H1 (cell line): ENCODE data around the gene SYPL1. TPM values are rescaled to one million over a fixed set of nuclear protein-coding genes. Genes with fewer than 3 reads are reported as not detected.

Source experiments
- CTCF ChIA-PET: fragments of 300-600 bp; sonication (Branson Sonifier 250); formaldehyde crosslinking; loops from one replicate; lab custom pipeline; 2021; ENCODE audit not compliant: partially characterized antibody; lab: Charles Lee
- POLR2A ChIA-PET: fragments of 300-600 bp; sonication (Branson Sonifier 250); formaldehyde crosslinking; loops from one replicate; lab custom pipeline; 2021; ENCODE audit warnings: inconsistent platforms; ENCODE audit not compliant: partially characterized antibody; lab: Charles Lee
- DNase-seq, 2 experiments: peaks; one replicate each; pipeline versions ENCODE4 v3.0.0 to v3.0.0-alpha.2; 2010 to 2022; ENCODE audit warnings: low spot score in 2 of 2, low read depth in 1 of 2, mixed read lengths in 1 of 2
- FAIRE-seq: peaks from 2 replicates; lab custom pipeline; 2011; peaks lifted over from hg19 to GRCh38; lab: Jason Lieb, UNC
- H2AFZ ChIP-seq: 2 replicates; pipeline ENCODE4 v1.8.1; 2012; ENCODE audit warnings: low read length, inconsistent platforms
- H2AK5ac ChIP-seq: 2 replicates; pipeline ENCODE4 v1.6.1; 2013; ENCODE audit warnings: low read depth, low read length
- H2BK120ac ChIP-seq: replicated peaks from 2 replicates; pipeline ENCODE3; 2013; ENCODE audit warnings: low read depth, low read length, inconsistent platforms
- H2BK12ac ChIP-seq: 2 replicates; pipeline ENCODE4 v1.6.1; 2013; ENCODE audit warnings: low read depth, low read length
- H2BK15ac ChIP-seq: 2 replicates; pipeline ENCODE4 v1.6.1; 2013; ENCODE audit warnings: low read length
- H2BK20ac ChIP-seq: 2 replicates; pipeline ENCODE4 v1.6.1; 2013; ENCODE audit warnings: low read length
- H2BK5ac ChIP-seq: 2 replicates; pipeline ENCODE4 v1.6.1; 2013; ENCODE audit warnings: low read depth, low read length
- H3K14ac ChIP-seq: 2 replicates; pipeline ENCODE4 v1.6.1; 2013; ENCODE audit warnings: inconsistent platforms; ENCODE audit not compliant: insufficient read length
- H3K18ac ChIP-seq: 2 replicates; pipeline ENCODE4 v1.6.1; 2013; ENCODE audit warnings: low read length; ENCODE audit errors: extremely low read depth
- H3K23ac ChIP-seq: 2 replicates; pipeline ENCODE4 v1.6.1; 2013; ENCODE audit warnings: inconsistent platforms; ENCODE audit not compliant: insufficient read length
- H3K23me2 ChIP-seq: 2 replicates; pipeline ENCODE4 v1.6.1; 2013; ENCODE audit warnings: low read depth, low read length
- H3K27ac ChIP-seq: 2 replicates; pipeline ENCODE4 v1.6.1; 2011; ENCODE audit warnings: low read depth, low read length, inconsistent platforms
- H3K27me3 ChIP-seq, 4 experiments: replicated peaks in 1 of 4; 1 replicate in 1 of 4; 2 replicates in 3 of 4; pipeline versions ENCODE4 v1.6.1 to v1.8.1; 2011 to 2013; ENCODE audit warnings: low read length in 3 of 4, mild to moderate bottlenecking in 3 of 4, inconsistent platforms in 2 of 4, mixed read lengths in 2 of 4, moderate library complexity in 1 of 4; ENCODE audit not compliant: control insufficient read depth in 3 of 4, insufficient read depth in 3 of 4; ENCODE audit errors: extremely low read depth in 1 of 4
- H3K36me3 ChIP-seq, 4 experiments: 2 replicates each; pipeline versions ENCODE4 v1.6.1 to v1.8.1; 2011 to 2013; ENCODE audit warnings: mild to moderate bottlenecking in 4 of 4, low read length in 3 of 4, moderate library complexity in 2 of 4, control low read depth in 1 of 4, inconsistent platforms in 1 of 4; ENCODE audit not compliant: insufficient read depth in 4 of 4, control insufficient read depth in 2 of 4
- H3K4ac ChIP-seq: replicated peaks from 2 replicates; pipeline ENCODE3; 2013; ENCODE audit warnings: low read length, low read depth, mixed read lengths, inconsistent platforms; ENCODE audit not compliant: insufficient read length
- H3K4me1 ChIP-seq, 4 experiments: replicated peaks in 1 of 4; 1 replicate in 1 of 4; 2 replicates in 3 of 4; pipeline versions ENCODE4 v1.6.1 to v1.8.1; 2011 to 2013; ENCODE audit warnings: low read length in 3 of 4, inconsistent platforms in 2 of 4, mixed read lengths in 1 of 4; ENCODE audit not compliant: insufficient read depth in 4 of 4, control insufficient read depth in 3 of 4
- H3K4me2 ChIP-seq, 2 experiments: 2 replicates each; pipeline versions ENCODE4 v1.6.1 to v1.8.1; 2011 to 2013; ENCODE audit warnings: low read depth in 2 of 2, low read length in 2 of 2, control low read depth in 1 of 2, inconsistent platforms in 1 of 2, mild to moderate bottlenecking in 1 of 2; ENCODE audit not compliant: insufficient read depth in 1 of 2
- H3K4me3 ChIP-seq, 4 experiments: fragments of 200-600, 300-600 bp in 1 of 4; sonication (generic), shearing (Covaris generic), sonication (Bioruptor Twin) in 1 of 4; 2 replicates each; pipeline versions ENCODE4 v1.5.1 to v1.8.1; 2011 to 2016; ENCODE audit warnings: low read length in 4 of 4, low read depth in 3 of 4, control low read depth in 2 of 4, inconsistent platforms in 2 of 4, mild to moderate bottlenecking in 2 of 4, mixed read lengths in 1 of 4, moderate library complexity in 1 of 4; ENCODE audit not compliant: insufficient read depth in 2 of 4; ENCODE audit errors: extremely low read depth in 1 of 4
- H3K56ac ChIP-seq: replicated peaks from 2 replicates; pipeline ENCODE3; 2013; ENCODE audit warnings: low read depth, mild to moderate bottlenecking, mixed read lengths, low read length, inconsistent platforms; ENCODE audit not compliant: insufficient read length
- H3K79me1 ChIP-seq: 2 replicates; pipeline ENCODE4 v1.6.1; 2013; ENCODE audit warnings: low read depth, low read length, control low read depth
- H3K79me2 ChIP-seq, 2 experiments: 2 replicates each; pipeline versions ENCODE4 v1.6.1 to v1.8.1; 2012 to 2013; ENCODE audit warnings: low read length in 2 of 2, mild to moderate bottlenecking in 2 of 2, inconsistent platforms in 1 of 2; ENCODE audit not compliant: insufficient read depth in 2 of 2, control insufficient read depth in 1 of 2
- H3K9ac ChIP-seq, 4 experiments: replicated peaks in 1 of 4; 1 replicate in 1 of 4; 2 replicates in 3 of 4; pipeline versions ENCODE4 v1.6.1 to v1.8.1; 2011 to 2013; ENCODE audit warnings: low read depth in 3 of 4, low read length in 3 of 4, control low read depth in 2 of 4, mild to moderate bottlenecking in 2 of 4, moderate library complexity in 2 of 4, inconsistent platforms in 1 of 4; ENCODE audit errors: extremely low read depth in 1 of 4
- H3K9me3 ChIP-seq, 2 experiments: 2 replicates each; pipeline versions ENCODE4 v1.6.1 to v1.8.1; 2012 to 2013; ENCODE audit warnings: mild to moderate bottlenecking in 2 of 2, moderate library complexity in 2 of 2, control low read depth in 1 of 2, inconsistent platforms in 1 of 2, low read depth in 1 of 2, low read length in 1 of 2, mixed read lengths in 1 of 2; ENCODE audit not compliant: insufficient read depth in 2 of 2
- H4K20me1 ChIP-seq, 2 experiments: replicated peaks in 1 of 2; 2 replicates each; pipeline versions ENCODE3 to v1.8.1; 2011 to 2013; ENCODE audit warnings: inconsistent platforms in 2 of 2, low read length in 2 of 2, mild to moderate bottlenecking in 1 of 2; ENCODE audit not compliant: insufficient read depth in 2 of 2, control insufficient read depth in 1 of 2
- H4K5ac ChIP-seq: 2 replicates; pipeline ENCODE4 v1.6.1; 2013; ENCODE audit warnings: low read length, low read depth, mixed read lengths, inconsistent platforms; ENCODE audit not compliant: insufficient read length
- H4K8ac ChIP-seq: 2 replicates; pipeline ENCODE4 v1.8.0; 2013; ENCODE audit warnings: mild to moderate bottlenecking, moderate library complexity, low read length, inconsistent platforms; ENCODE audit not compliant: insufficient read depth; ENCODE audit errors: extremely low read depth
- H4K91ac ChIP-seq: replicated peaks from 2 replicates; pipeline ENCODE3; 2013; ENCODE audit warnings: low read length, mixed read lengths, inconsistent platforms; ENCODE audit not compliant: insufficient read length
- CBX5 ChIP-seq: fragments of 300-800, 300-1000 bp; sonication (generic); IDR thresholded peaks from 2 replicates; pipeline ENCODE4 v1.7.1; 2016; ENCODE audit warnings: antibody characterized with exemption, low read length, low read depth
- POLR2A ChIP-seq, 2 experiments: IDR thresholded peaks; 1 replicate in 1 of 2; 2 replicates in 1 of 2; pipeline ENCODE4 v1.6.1; 2011; ENCODE audit warnings: low read depth in 2 of 2, low read length in 2 of 2, mild to moderate bottlenecking in 2 of 2; ENCODE audit errors: control extremely low read depth in 1 of 2
- whole genome bisulfite sequencing, 2 experiments: shearing (Covaris generic) in 1 of 2; methylation state at CpG; one replicate each; pipeline versions ENCODE4 v1.1.6 to v1.1.7; 2013 to 2015; ENCODE audit warnings: low lambda C conversion rate in 2 of 2, mixed read lengths in 2 of 2, inconsistent platforms in 1 of 2, low coverage in 1 of 2, missing lambda C conversion rate in 1 of 2; ENCODE audit not compliant: insufficient replicate concordance in 2 of 2, insufficient coverage in 1 of 2, insufficient read length in 1 of 2; ENCODE audit errors: extremely low coverage in 1 of 2, missing lambda C conversion rate in 1 of 2; 5-methylcytosine and 5-hydroxymethylcytosine counted together
- polyA plus RNA-seq, 7 experiments: library from polyadenylated mRNA; depleted of rRNA in 3 of 7; stranded (reverse) in 5 of 7; unstranded in 2 of 7; fragments of >200 nt in 5 of 7; fragments of 200-250 nt in 2 of 7; gene quantifications; 1 replicate in 5 of 7; 2 replicates in 1 of 7; 4 replicates in 1 of 7; pipeline versions ENCODE4 v1.2.1 to v1.2.3, GENCODE V29; 2011 to 2013; ENCODE audit warnings: missing spikeins in 2 of 7, mixed read lengths in 2 of 7
- total RNA-seq: library from RNA; stranded (reverse); fragmentation: NEBNext Ultra II Directional; extraction: Animal tissue kit (Norgen Biotek cat#: 25700); gene quantifications from 2 replicates; pipeline ENCODE4 v1.2.1, GENCODE V29; 2021

The SYPL1 gene
- total and polyA plus RNA-seq, 2 of the 8 experiments (the other 6 are each of a cell fraction or from before 2014, with no cell fraction given) = 44.9 to 57.7 TPM

- peaks cover 3% of the 10 kb centered on the region; the same call in 1 of the 2 replicates for H3K79me1 ChIP-seq
- peaks cover 0 to 3% of the 10 kb centered on the region in 2 experiments for H4K20me1 ChIP-seq
- H2AK5ac ChIP-seq = no peak overlapping the region
- no peak overlapping the region for H2BK12ac ChIP-seq
- H3K79me2 ChIP-seq = peaks cover 0 to 91% of the 10 kb centered on the region in 2 experiments; a peak in 2 of 4 replicates
- no peaks in the 10 kb centered on the region for H3K23me2 ChIP-seq
- H2AFZ ChIP-seq = no peak overlapping the region
- no peak overlapping the region for H3K56ac ChIP-seq
- peaks cover 0 to 10% (median 4%) of the 10 kb centered on the region in 4 experiments; a peak in 3 of 7 replicates for H3K4me1 ChIP-seq
- no peak overlapping the region for H3K4me3 ChIP-seq
- no peak overlapping the region for H4K91ac ChIP-seq
- H3K27ac ChIP-seq = no peak overlapping the region
- H3K36me3 ChIP-seq = no peaks in the 10 kb centered on the region; a peak in 3 of 8 replicates
- H3K14ac ChIP-seq = no peak overlapping the region
- POLR2A ChIA-PET = interaction anchor here (0.6 to 1.4 kb wide), 2 partner anchors 9 to 667 kb away, joined by 3 read pairs; no protein-coding TSS in a partner anchor
- no peak overlapping the region for H3K9ac ChIP-seq
- no peak overlapping the region for H2BK15ac ChIP-seq
- H4K8ac ChIP-seq = no peak overlapping the region
- H3K23ac ChIP-seq = no peak overlapping the region
- no peaks in the 10 kb centered on the region for H3K27me3 ChIP-seq
- H3K4ac ChIP-seq = no peak overlapping the region
- H3K18ac ChIP-seq = no peak overlapping the region
- H2BK5ac ChIP-seq = no peak overlapping the region
- no peak overlapping the region for H2BK120ac ChIP-seq
- no peak for DNase-seq
- 95% methylated on average over 2 of the region's 2 CpGs; no CpG with 5 or more reads in 1 of the 2 experiments for WGBS, 2 experiments
- no peak for TF ChIP-seq POLR2A (IDR thresholded peaks at IDR 0.05; ENCODE audit: control extremely low read depth in 1 of 2, low read depth in 2 of 2, low read length in 2 of 2)
- TF ChIP-seq CBX5 = no peak
- TF ChIP-seq, all 59 proteins: peak for 0
- Histone ChIP-seq H2BK20ac (no peak overlapping the region), H4K5ac (no peak overlapping the region), H3K9me3 (no peaks in the 10 kb centered on the region), H3K4me2 (no peak overlapping the region)
- CTCF ChIA-PET = interaction anchor here (0.6 to 1.0 kb wide), 3 partner anchors 20 to 411 kb away, joined by 3 read pairs; no protein-coding TSS in a partner anchor
- FAIRE-seq = no peak
These were observed 7.3 kb downstream of the SYPL1 start for GRCh38 chr7:106104721-106105260.
